GM21526 (cell line): ENCODE measurements around the gene ITGAE.

Experiments used
- ATAC-seq: cut with Tn5 transposase; IDR thresholded peaks from one replicate; pipeline ENCODE4 v1.9.1; 2021; ENCODE audit warnings: moderate library complexity; ENCODE audit not compliant: unreplicated experiment, low FRiP score

The ITGAE gene

DNA sequence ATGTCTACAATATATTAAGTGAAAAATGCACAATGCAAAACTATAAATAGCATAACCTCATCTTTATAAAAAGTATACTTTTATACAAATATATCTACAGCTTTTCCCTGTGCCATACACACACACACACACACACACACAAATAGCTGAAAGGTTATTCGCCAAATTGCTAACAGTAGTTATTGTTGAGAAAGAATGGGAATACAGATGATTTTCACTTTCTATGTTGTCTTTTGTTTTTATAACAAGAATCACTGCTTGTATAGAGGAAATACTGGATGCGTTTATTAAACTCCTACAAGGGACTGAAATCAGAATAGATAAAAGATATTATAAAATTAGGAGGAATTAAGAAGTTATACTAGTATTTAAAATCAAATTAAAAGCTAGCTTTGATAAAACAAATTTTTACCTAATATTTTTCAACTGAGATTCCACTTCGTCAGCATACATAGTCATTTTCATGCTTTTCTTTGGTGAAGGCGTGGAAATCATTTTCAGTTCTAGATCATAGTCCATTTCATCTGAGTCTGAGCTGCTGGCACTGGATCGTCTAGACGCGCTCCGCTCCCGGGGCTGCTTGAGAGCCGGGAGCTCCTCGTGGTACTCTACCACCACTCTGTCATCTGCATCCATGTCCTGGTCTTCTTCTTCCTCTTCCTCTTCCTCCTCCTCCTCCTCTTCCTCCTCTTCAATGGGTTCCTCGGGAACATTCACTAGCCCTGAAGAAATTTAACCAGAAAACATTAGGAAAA lies 17.0 kb upstream of the ITGAE start:
- ATAC-seq, result no peak

DNA sequence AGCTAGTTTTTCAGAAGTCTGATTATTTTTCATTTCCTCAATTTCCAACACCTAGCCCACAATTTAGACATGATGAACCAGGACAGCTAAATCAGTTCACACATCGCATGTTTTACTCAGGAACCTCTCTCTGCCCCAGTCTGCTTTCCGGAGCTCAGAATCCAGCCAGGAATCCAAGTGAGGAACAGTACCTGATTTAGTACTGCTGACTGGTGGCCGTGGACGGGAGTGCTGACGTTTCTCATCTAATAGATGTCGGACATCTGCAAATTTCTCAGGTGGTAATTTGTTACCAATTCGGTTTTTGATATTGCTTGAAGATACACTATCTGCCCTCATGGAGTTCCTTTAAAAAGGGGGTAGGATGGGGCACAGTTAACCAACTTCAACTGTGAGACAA lies 14.9 kb upstream of the ITGAE start:
- ATAC-seq, result no peak

DNA sequence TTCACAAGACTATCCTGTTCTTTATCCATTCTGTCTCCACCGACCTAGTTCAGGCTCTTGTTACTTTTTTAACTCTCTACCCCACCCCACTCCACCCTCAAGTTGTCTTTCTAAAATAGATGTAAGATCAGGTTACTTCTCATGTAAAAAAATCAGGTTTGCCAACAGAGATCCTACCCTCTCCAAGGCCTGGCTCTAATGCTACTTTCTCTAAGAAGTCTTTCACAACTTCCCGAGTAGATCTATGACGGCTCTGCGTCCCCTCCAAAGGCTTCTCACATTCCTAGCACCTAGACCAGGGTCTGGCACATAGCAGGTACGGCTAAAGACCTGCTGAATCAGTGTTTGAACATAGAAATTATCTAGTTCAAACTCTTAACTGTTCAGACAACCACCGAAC lies 14.1 kb upstream of the ITGAE start:
- ATAC-seq, result no peak

DNA sequence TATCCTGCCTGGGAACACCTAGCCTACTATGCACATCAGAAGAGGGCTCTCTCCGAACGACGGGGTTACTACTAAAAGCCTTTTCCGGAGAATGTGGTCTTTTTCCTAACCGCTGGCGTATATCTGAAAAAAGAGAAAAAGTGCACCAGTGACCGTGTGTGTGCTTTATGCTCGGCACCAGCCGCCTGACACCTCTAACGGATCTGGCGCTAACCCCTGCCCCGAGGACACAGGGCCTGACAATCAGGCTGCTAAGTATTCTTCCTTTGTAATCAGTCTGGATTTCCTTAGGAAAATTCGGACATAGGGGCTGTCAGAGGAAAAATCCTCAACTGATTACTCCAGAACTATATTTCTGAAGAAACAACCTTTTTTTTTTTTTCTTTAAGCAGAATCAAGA lies 13.4 kb upstream of the ITGAE start:
- no peak for ATAC-seq

DNA sequence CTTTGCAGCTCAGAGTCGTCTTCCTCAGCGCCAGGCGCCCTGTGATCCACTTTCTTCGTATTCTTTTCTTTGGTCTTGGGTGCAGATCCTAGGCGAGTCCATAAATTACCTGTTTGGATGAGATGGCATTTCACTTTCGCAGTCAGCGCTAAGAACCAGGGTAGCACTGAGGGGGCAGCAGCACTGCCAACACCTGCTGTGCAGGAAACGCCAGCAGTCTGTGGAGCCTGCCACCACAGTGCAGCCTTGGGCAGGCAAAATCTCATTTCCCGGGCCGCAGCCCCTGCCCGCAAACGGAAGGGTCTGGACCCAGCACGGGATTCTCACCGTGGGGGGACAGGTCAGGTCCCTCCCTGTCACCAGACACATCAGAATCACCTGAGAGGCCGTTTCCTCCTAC lies 12.2 kb upstream of the ITGAE start:
- no peak for ATAC-seq

DNA sequence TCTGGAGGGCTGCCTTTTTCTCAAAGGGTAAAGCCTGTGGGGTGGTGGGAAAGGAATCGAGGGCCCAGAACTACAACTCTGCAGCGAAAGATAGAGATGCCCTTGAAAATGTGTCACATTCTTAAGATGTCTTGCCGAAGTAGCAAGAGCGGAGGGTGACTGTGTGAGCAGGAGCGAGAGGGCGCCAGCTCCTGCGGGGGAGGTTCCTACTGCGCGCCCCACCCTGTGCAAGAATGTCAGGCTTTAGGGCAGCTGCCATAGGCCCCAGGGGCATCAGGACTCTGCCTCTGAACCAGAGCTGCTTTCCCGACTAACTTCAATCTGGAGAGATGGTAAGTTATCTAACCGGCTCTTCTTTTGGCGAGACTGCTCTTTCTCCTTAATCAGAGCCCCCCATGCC lies 11.8 kb upstream of the ITGAE start:
- no peak for ATAC-seq

DNA sequence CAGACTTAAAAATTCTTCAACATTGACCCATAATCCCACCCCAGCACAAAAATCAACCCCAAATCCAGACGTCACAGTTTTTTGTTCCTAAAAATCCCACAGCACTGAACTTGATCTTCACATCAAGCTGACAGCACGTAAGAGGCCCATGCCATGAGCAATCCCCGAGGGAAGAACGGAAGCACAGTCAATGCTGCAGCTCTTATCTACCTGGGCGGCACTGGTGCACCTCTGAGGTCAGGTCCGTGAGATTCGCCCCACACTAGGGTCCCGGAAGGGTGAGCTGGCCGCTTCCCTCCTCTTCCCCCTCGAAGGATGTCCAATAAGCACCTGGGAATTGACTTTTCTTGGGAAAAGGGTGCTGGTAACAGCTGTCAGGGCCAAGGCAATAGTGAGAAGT lies 11.3 kb upstream of the ITGAE start:
- no peak for ATAC-seq

DNA sequence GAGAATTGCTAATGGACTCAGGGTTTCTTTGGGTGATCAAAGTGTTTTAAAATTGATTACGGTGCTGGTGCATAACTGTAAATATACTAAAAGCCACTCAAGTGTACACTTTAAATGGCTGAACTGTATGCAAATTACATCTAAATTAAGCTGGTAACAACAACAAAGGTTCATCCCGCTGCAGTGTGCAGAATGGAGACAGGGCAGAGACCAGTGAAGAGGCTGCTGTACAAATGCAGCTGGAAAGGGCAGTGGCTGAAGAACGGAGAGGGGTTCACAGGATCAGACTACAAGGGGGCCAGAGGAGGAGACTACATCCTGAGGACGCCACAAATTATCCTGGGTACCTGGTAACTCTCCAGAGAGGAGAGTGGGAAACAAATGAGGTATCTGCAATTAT lies 9.0 kb upstream of the ITGAE start:
- no peak for ATAC-seq

DNA sequence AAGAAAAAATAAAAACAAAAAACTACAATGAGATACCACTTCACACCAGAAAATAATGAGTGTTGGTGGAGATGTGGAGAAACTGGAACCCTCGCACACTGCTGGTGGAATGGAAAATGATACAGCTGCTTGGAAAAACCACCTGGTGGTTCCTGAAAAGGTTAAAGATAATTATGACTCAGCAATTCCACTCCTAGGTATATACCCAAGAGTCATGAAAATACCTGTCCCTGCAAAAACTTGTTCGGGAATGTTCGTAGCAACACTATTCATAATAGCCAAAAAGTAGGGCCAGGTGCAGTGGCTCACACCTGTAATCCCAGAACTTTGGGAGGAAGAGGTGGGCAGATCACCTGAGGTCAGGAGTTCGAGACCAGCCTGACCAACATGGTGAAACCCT lies 8.1 kb upstream of the ITGAE start:
- ATAC-seq, result no peak

DNA sequence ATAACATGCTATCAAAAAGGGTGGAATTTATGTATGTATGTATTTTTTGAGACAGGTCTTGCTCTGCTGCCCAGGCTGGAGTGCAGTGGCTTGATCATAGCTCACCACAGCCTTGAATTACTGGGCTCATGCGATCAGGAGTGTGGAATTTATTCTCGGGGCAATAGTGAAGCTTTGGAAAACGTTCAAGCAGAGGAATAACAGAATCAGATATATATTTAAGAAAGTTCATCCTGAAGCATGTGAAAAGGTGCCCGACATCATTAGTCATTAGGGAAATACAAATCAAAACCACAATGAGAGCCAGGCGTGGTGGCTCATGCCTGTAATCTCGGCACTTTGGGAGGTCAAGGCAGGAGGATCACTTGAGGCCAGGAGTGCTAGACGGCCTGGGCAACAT lies 7.7 kb upstream of the ITGAE start:
- ATAC-seq, result no peak

DNA sequence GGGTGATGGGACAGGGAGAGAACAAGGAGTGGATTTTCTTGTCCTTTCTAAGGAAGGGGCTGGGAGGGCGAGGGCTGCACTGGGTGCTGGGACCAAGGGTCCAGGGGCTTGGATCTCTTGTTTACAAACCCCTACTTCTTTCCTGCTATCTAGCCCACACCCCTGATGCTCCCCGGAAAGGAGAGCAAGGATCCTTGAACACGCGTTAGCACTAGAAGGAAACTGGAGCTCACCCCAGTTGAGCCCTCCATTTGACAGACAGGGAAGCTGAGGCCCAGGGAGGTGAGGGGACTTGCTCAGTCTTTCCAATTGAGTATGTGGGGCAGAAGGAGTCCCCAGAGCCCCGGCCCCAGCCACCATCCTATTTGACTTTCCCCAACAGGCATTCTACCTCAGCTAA lies 4.6 kb upstream of the ITGAE start:
- ATAC-seq, result no peak

DNA sequence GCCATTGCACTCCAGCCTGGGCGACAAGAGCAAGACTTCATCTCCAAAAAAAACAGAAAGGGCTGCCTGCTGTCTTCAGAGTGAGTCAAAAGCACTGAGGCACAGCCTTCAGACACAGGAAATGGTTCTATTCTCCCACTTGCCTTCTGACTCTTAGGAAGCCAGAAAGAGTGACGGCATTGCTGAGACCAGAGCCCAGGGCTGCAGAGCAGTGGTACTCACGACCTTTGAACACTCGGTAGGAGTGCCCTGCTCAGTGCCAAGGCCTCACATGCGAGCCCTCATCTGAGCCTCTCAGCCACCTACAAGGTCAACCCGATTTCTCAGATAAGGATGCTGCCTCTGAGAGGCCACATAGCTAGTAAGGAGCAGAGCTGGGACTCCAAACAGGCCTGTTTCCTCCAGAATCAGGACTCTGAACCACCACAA lies 3.5 kb upstream of the ITGAE start:
- ATAC-seq, result no peak

DNA sequence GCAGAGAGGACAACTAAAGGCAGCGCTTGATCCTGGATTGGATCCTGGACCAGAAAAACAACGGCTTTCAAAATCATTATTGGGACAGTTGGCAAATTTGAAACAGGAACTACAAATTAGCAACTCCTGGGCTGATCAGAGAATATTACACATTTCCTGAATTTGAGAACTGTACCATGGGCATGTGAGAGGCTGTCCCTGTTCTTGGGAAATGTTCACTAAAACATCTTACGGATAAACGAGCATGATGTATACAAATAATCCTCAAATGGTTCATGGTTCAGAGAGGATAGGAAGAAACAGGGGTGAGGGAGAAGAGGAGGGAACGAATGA lies 2.3 kb upstream of the ITGAE start:
- no peak for ATAC-seq

DNA sequence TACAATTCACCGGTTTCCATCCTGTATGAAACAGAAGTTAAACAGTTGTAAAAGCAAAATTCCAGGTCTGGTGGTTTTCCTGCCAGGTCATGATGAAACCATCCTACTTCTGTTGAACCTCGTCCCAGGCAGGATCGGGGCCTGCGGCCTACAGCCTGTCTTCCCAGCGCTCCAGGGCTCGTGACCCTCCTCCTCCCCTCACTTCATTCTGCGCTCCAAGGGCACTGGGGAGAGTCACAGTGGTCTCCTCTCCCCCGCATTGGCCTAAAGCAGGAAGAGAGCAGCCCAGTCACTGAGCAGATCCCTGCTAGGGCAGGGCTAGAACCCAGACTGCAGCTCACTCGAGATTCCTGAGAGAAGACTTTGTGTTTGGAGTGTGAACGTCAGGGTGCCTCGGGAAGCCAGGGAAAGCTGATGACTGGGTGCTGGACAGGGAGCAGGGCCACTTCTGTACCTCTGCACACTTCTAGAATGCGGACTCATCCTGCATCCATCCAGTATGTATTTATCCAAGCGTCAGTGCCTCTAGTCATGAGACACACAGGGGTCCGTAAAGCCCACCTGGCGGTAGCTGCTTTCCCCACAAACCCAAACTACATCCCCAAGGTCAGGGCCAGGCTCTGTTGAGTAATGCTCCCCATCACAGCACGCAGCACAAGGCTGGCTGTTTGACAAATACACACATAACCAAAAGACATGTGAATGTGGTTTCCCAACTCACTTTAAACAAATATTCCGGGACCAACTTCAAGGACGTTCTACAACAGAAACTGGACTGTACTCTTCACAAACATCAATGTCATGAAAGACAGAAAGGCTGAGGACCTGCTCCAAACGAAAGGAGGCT lies 1.7 kb upstream of the ITGAE start:
- ATAC-seq, result no peak

DNA sequence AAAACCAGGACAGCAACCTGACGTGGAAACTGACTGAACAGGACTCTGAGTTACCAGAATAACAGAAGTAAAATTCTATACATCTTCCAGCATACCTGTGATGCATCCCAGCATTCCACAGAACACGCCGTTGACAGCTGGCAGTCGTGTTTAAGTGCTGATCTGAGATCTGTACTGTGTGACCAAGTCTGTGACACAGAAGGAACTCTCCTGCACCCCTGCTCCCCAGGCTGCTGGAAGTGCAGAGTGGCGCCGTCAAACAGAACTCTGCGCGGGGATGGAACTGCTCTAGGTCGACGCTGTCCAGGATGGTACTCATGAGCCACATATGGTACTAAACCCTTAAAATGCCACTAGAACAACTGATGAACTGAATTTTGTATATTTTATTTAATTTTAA lies 804 bp upstream of the ITGAE start:
- ATAC-seq, result no peak

DNA sequence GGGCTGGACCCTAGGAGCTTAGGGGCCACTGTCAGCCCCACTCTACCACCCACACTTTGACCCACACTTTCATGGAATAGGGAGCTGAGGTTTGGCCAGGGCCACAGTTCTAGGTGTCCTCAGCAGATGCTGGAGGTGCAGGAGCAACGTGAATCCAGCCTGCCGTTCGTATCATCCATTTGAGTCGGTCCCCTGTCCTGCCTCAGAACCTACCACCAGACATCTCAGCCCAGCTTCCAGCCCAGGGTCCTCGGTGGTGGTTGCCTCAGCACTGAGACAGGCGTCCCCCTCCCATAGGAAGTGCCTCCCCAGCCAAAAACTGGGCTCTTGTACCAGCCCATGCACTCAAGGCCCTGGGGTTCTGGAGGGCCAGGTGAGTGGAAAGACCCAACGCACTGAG lies 359 bp upstream of the ITGAE start:
- no peak for ATAC-seq

DNA sequence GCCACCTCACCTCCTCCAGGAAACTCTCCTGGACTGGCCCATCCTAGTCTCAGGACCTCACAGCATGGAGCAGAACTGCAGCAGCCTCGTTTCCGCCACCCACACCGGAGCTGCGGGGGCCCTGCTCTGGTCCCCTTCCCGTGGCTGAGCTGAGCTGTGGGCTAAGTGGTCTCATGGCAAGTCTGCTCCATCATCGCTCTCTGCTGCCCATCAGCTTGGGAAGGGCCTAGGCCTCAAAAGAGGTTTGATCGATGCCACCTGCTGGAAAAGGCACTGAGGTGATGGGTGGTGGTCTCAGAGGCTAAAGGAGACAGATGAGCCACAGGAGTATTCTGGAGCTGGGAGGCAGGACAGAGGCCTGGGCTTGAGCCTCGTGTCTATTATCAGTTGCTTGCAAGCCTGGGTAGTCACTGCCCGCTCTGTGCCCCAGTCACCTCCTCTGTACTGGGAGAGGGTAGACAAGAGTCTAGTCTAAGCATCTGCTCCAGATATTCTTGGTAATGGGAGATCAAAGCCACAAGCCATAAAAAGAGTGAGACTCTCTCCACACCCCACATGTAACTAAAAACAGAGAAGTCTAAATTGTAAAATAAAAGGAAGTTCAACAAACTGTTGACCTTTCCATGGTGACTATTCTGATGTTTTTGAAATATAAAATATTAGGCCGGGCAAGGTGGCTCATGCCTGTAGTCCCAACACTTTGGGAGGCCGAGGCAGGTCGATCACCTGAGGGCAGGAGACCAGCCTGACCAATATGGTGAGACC lies 1.6 kb downstream of the ITGAE start:
- no peak for ATAC-seq

DNA sequence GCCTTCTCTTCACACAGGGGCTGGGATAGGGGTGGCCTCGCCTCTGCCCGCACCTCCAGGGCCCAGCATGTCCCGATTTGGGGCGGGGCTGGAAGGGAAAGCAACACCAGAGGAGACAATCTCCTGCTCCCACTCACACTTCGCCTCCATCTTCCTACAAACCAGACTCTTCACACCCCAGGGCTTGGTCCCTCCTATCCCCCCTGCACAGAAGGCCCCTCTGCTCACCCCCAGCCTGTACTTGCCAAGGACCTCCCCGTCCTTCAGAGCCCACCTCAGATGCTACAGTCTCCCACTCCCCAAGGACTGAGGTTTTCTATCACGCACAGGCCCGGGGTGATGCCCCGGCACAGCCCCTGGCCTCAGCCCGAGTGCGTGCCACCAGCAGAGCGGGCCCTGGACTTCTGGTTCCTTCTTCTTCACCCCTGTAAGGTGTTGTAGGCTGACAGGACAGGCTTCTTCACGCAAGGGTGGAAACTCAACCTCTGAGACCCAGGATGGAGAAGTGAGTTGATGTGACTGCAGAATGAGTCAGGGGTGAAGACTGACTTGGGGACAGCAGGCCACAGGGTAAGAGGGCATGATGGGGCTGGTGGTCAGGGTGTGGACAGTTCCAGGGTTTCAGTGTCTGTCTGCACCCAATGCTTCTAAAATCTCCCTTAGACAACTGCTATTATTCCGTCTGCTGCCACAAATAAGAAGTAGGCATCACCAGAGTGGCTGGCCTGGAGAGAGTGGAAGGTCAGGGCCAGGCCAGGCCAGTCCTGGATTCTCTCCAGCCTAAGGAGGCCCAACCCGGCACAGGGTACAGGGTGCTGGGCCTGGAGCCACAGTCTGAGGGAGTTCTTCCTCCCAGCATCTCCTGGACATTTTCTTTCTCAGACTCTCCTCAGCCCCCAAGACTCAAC lies 2.5 kb downstream of the ITGAE start:
- ATAC-seq, result no peak

DNA sequence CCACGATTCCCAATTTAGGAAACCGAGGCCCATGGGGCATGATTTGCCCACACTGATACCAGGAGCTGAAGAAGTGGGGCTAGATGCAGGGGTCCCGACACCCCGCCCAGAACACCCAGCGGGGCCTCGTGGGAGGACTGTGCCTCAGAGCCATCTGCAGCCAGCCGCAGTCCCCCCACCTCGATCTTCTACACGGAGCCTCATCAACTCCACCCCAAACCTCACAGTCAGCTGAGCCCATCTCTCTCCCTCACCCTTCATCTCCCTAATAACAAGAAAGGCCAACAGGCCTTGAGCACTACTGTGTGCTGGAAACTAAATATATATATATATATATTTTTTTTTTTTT lies 4.2 kb downstream of the ITGAE start:
- ATAC-seq, result peak; percentile 20

DNA sequence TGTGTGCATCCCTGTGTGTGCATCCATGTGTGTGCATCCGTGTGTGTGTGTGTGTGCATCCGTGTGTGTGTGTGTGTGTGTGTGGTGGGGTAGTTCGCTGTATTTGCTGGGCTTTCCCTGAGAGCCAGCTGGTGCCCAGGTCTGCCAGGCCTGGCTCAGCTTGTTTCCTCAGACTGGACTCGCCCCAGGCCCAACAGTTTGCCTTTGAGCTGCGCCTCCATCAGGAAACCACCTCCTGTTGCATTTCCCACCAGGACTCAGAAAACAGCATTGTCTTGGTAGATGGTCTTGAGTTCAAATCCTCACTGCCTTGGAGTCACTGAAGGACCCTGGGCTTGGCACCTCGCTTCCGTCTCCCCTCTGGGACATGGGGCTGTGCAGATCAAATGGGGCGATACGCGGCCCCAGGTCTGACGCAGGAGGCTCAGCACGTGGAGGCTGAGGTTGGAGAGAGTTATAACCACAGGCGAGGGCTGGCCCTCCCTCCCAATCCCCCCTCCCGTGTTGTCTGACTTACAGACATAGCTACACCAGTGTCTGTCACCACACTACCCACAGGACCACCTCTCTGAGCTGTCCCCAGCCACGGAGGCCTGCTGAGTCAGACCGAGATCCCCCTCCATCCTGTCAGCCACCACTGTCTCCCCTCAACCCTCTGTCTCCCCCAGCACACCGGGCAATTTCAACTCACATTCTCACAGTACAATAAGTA lies 4.7 kb downstream of the ITGAE start:
- peak; percentile 66 for ATAC-seq
